ENCODE data around the gene DYRK3.

GRCh38 chr1:206656936-206657335, 21.6 kb downstream of the DYRK3 start:
- TF ChIP-seq CTCF (conservative IDR thresholded peaks at IDR 0.05 in 1 of 2, IDR thresholded peaks at IDR 0.05 in 1 of 2; ENCODE audit: low read depth in 1 of 2, low read length in 2 of 2) (no peak), EZH2 (IDR thresholded peaks at IDR 0.05; ENCODE audit: low read length, missing control alignments) (no peak)
